ENCODE data around the gene TRAF6. TPM values are rescaled to one million over a fixed set of nuclear protein-coding genes. Genes with fewer than 3 reads are reported as not detected.

Gene TRAF6
- total RNA-seq, 1 experiment from 2014 or later, result 9.3 TPM

DNA sequence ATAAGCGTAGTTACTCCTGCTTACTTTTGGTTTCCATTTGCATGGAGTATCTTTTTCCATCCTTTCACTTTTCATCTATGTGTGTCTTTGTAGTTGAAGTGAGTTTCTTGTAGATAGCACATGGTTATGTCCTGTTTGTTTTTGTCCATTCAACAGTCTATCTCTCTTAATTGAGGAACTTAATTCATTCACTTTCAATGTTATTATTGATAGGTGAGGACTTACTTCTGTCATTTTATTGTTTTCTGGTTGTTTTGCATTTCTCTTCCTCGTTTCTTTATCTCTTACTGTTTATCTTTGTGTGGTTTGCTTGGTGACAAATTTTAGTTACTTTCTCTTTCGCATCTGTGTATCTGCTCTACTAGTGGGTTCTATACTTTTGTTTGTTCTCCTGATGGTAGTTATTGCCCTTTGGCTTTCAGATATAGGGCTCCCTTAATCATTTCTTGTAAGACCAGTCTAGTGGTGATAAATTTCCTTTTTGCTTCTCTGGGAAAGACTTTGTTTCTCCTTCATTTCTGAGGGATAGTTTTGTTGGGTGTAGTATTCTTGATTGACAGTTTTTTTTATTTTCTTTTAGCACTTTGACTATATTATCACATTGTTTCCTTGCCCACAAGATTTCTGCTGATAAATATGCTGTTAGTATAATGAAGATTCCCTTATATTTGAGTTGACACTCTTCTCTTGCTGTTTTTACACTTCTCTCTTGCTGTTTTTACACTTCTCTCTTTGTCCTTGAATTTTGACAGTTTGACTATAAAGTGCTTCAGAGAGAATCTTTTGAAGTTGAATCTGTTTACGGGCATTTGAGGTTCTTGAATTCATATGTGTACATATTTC is 48.7 kb upstream of the TRAF6 start:
- H3K27me3 ChIP-seq (ENCODE audit: insufficient read depth, low read length), result peaks cover 23% of the 10 kb centered on the region; the same call in 1 of the 2 replicates
- no peaks in the 10 kb centered on the region for H3K36me3 ChIP-seq (ENCODE audit: control insufficient read depth in 1 of 2, insufficient read depth in 2 of 2, low read length in 2 of 2)
- DNase-seq (ENCODE audit: low read depth, low spot score) (no peak), ATAC-seq (no peak)
- H3K4me2 ChIP-seq (ENCODE audit: low read length), result no peak overlapping the region
- H2AFZ ChIP-seq (ENCODE audit: low read depth, low read length, poor library complexity, severe bottlenecking), result no peak overlapping the region
- ChIA-PET CTCF (interaction anchor here (2.0 kb wide), 1 partner anchor 188 kb away, joined by 6 read pairs; no protein-coding TSS in a partner anchor), POLR2A (no interaction called here), RAD21 (ENCODE audit: low non-redundant PET in 1 of 2, low total read pairs in 2 of 2, uncharacterized antibody in 2 of 2, unreplicated experiment in 2 of 2) (no interaction called here)
- H3K27ac ChIP-seq (ENCODE audit: low read depth, low read length), result no peak overlapping the region
- H4K20me1 ChIP-seq (ENCODE audit: insufficient read depth), result no peaks in the 10 kb centered on the region
- H3K4me3 ChIP-seq (replicated peaks in 1 of 2; ENCODE audit: low read depth in 1 of 2, low read length in 2 of 2), result no peak overlapping the region
- H3K4me1 ChIP-seq (ENCODE audit: control insufficient read depth in 1 of 2, insufficient read depth in 2 of 2, low read length in 2 of 2), result no peaks in the 10 kb centered on the region
- H3K9ac ChIP-seq (ENCODE audit: low read length), result no peak overlapping the region
- H3K9me3 ChIP-seq (ENCODE audit: control insufficient read depth in 1 of 2, insufficient read depth in 1 of 2, low read depth in 1 of 2, low read length in 2 of 2), result no peaks in the 10 kb centered on the region
- BruUV-seq (replicated peaks), result no TSS peak
- intact Hi-C loops (cut with micrococcal nuclease), result no loop called here
- H3K79me2 ChIP-seq (ENCODE audit: insufficient read depth, low read length), result no peaks in the 10 kb centered on the region
- no peaks in the 10 kb centered on the region for H3K9me2 ChIP-seq (ENCODE audit: insufficient read depth)
- TF ChIP-seq, protein P1, sequence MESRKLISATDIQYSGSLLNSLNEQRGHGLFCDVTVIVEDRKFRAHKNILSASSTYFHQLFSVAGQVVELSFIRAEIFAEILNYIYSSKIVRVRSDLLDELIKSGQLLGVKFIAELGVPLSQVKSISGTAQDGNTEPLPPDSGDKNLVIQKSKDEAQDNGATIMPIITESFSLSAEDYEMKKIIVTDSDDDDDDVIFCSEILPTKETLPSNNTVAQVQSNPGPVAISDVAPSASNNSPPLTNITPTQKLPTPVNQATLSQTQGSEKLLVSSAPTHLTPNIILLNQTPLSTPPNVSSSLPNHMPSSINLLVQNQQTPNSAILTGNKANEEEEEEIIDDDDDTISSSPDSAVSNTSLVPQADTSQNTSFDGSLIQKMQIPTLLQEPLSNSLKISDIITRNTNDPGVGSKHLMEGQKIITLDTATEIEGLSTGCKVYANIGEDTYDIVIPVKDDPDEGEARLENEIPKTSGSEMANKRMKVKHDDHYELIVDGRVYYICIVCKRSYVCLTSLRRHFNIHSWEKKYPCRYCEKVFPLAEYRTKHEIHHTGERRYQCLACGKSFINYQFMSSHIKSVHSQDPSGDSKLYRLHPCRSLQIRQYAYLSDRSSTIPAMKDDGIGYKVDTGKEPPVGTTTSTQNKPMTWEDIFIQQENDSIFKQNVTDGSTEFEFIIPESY (IDR thresholded peaks at IDR 0.05; ENCODE audit: extremely low read depth, insufficient replicate concordance, low read length), result no peak
- no peak for TF ChIP-seq EZH2phosphoT487 (IDR thresholded peaks at IDR 0.05; ENCODE audit: borderline replicate concordance)
- no peak for TF ChIP-seq YY1 (IDR thresholded peaks at IDR 0.05; ENCODE audit: extremely low read depth, insufficient replicate concordance, low read depth, low read length)
- TF ChIP-seq, protein P2, sequence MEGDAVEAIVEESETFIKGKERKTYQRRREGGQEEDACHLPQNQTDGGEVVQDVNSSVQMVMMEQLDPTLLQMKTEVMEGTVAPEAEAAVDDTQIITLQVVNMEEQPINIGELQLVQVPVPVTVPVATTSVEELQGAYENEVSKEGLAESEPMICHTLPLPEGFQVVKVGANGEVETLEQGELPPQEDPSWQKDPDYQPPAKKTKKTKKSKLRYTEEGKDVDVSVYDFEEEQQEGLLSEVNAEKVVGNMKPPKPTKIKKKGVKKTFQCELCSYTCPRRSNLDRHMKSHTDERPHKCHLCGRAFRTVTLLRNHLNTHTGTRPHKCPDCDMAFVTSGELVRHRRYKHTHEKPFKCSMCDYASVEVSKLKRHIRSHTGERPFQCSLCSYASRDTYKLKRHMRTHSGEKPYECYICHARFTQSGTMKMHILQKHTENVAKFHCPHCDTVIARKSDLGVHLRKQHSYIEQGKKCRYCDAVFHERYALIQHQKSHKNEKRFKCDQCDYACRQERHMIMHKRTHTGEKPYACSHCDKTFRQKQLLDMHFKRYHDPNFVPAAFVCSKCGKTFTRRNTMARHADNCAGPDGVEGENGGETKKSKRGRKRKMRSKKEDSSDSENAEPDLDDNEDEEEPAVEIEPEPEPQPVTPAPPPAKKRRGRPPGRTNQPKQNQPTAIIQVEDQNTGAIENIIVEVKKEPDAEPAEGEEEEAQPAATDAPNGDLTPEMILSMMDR (IDR thresholded peaks at IDR 0.05 in 2 of 3, conservative IDR thresholded peaks at IDR 0.05 in 1 of 3; ENCODE audit: borderline replicate concordance in 1 of 3, insufficient read depth in 1 of 3, low read depth in 2 of 3, low read length in 2 of 3), result no peak
- TF ChIP-seq EGR1 (IDR thresholded peaks at IDR 0.05; ENCODE audit: low read depth), result no peak
- TF ChIP-seq ZNF274 (IDR thresholded peaks at IDR 0.05; ENCODE audit: low read depth, low read length), result no peak

Data from HCT116 (cell line).